Measurements from ENCODE around the gene USF1. TPM values are rescaled to one million over a fixed set of nuclear protein-coding genes. Genes with fewer than 3 reads are reported as not detected.

The USF1 gene
- total and polyA plus RNA-seq, 9 of the 15 experiments (the other 6 are each of a cell fraction or from before 2014, with no cell fraction given): 7.4 to 60.2 (median 54.2) TPM

DNA sequence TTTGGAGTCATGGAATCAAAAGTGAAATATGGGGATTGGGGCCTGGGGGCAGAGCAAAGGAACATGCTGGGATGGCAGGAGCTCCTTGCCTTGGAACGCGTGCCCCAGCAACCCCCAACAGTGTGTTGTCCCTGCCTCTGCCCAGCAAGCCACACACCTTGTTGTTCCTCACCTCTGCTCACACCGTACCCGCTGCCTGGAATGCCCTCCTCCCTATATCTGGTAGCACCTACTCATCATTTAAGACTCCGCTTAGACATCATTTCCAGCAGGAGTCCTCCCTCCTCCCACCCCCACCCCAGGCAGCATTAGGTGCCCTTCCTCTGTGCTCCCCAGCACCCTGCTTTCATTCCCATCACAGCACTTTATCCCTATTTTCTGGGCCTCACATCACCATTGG is 35.7 kb upstream of the USF1 start:
- WGBS (ENCODE audit: insufficient coverage, low coverage, missing lambda C conversion rate): 40% methylated on average over 5 of the region's 5 CpGs
- Histone ChIP-seq H3K36me3 (ENCODE audit: control insufficient read depth, insufficient read depth, low read length) (no peaks in the 10 kb centered on the region), H3K4me1 (replicated peaks in 1 of 2; ENCODE audit: control insufficient read depth in 2 of 2, insufficient read depth in 2 of 2, low read length in 2 of 2) (peaks cover 17 to 18% of the 10 kb centered on the region in 2 experiments; a peak in 4 of 5 replicates), H2AFZ (ENCODE audit: low read depth, low read length) (no peak overlapping the region), H3K9me1 (ENCODE audit: control insufficient read depth, insufficient read depth, low read length) (no peaks in the 10 kb centered on the region), H3K79me2 (ENCODE audit: control insufficient read depth, insufficient read depth, low read length) (no peaks in the 10 kb centered on the region), H3K4me3 (no peak overlapping the region), H3K27ac (ENCODE audit: extremely low read depth, low read depth, low read length) (no peak overlapping the region), H3K9me3 (replicated peaks; ENCODE audit: control insufficient read depth, insufficient read depth, low read depth, low read length) (no peaks in the 10 kb centered on the region), H3K9ac (ENCODE audit: insufficient read depth in 1 of 2, low read depth in 2 of 2, low read length in 2 of 2) (no peak overlapping the region), H3K4me2 (ENCODE audit: insufficient read depth, low read length) (no peak overlapping the region), H4K20me1 (replicated peaks; ENCODE audit: control insufficient read depth, insufficient read depth, low read length) (no peaks in the 10 kb centered on the region), H3K27me3 (ENCODE audit: control insufficient read depth in 2 of 2, insufficient read depth in 2 of 2, low read length in 2 of 2) (no peaks in the 10 kb centered on the region)
- ATAC-seq: no peak
- in situ Hi-C loops (cut with MboI) (loop anchor here (25.0 kb wide), 1 partner anchor 244 kb away; no protein-coding TSS in a partner anchor), intact Hi-C loops (cut with micrococcal nuclease) (no loop called here)
- no TSS peak for BruUV-seq (replicated peaks)
- no peak for DNase-seq (ENCODE audit: extremely low read depth in 1 of 4, low spot score in 3 of 4)
- ChIA-PET CTCF (ENCODE audit: low intra/inter-chr PET ratio) (no interaction called here), POLR2A (interaction anchor here (0.6 to 2.1 kb wide), 2 partner anchors 35 to 234 kb away, joined by 3 to 5 read pairs; partner anchors contain the start of gene USF1)
- TF ChIP-seq, protein P1, sequence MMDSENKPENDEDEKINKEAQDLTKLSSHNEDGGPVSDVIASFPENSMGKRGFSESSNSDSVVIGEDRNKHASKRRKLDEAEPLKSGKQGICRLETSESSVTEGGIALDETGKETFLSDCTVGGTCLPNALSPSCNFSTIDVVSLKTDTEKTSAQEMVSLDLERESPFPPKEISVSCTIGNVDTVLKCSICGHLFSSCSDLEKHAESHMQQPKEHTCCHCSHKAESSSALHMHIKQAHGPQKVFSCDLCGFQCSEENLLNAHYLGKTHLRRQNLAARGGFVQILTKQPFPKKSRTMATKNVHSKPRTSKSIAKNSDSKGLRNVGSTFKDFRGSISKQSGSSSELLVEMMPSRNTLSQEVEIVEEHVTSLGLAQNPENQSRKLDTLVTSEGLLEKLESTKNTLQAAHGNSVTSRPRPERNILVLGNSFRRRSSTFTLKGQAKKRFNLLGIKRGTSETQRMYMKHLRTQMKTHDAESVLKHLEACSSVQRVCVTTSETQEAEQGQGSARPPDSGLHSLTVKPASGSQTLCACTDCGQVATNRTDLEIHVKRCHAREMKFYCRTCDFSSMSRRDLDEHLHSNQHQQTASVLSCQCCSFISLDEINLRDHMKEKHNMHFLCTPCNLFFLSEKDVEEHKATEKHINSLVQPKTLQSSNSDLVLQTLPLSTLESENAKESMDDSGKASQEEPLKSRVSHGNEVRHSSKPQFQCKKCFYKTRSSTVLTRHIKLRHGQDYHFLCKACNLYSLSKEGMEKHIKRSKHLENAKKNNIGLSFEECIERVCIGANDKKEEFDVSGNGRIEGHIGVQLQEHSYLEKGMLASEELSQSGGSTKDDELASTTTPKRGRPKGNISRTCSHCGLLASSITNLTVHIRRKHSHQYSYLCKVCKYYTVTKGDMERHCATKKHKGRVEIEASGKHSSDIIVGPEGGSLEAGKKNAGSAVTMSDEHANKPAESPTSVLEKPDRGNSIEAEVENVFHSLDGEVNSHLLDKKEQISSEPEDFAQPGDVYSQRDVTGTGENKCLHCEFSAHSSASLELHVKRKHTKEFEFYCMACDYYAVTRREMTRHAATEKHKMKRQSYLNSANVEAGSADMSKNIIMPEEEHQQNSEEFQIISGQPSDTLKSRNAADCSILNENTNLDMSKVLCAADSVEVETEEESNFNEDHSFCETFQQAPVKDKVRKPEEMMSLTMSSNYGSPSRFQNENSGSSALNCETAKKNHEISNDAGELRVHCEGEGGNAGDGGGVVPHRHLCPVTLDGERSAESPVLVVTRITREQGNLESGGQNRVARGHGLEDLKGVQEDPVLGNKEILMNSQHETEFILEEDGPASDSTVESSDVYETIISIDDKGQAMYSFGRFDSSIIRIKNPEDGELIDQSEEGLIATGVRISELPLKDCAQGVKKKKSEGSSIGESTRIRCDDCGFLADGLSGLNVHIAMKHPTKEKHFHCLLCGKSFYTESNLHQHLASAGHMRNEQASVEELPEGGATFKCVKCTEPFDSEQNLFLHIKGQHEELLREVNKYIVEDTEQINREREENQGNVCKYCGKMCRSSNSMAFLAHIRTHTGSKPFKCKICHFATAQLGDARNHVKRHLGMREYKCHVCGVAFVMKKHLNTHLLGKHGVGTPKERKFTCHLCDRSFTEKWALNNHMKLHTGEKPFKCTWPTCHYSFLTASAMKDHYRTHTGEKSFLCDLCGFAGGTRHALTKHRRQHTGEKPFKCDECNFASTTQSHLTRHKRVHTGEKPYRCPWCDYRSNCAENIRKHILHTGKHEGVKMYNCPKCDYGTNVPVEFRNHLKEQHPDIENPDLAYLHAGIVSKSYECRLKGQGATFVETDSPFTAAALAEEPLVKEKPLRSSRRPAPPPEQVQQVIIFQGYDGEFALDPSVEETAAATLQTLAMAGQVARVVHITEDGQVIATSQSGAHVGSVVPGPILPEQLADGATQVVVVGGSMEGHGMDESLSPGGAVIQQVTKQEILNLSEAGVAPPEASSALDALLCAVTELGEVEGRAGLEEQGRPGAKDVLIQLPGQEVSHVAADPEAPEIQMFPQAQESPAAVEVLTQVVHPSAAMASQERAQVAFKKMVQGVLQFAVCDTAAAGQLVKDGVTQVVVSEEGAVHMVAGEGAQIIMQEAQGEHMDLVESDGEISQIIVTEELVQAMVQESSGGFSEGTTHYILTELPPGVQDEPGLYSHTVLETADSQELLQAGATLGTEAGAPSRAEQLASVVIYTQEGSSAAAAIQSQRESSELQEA (IDR thresholded peaks at IDR 0.05; ENCODE audit: low read depth): no peak
- TF ChIP-seq HEY1 (CRISPR knock-in tag; IDR thresholded peaks at IDR 0.05; ENCODE audit: borderline replicate concordance) (no peak), DMBX1 (CRISPR knock-in tag; IDR thresholded peaks at IDR 0.05; ENCODE audit: borderline replicate concordance) (no peak), ZNF197 (CRISPR knock-in tag; IDR thresholded peaks at IDR 0.05; ENCODE audit: low read depth) (no peak), TEAD1 (CRISPR knock-in tag; IDR thresholded peaks at IDR 0.05) (no peak)
- FAIRE-seq: no peak
